Neural crest cell (in vitro differentiated cells): ENCODE results near the gene HMGB1. TPM values are rescaled to one million over a fixed set of nuclear protein-coding genes. Genes with fewer than 3 reads are reported as not detected.

Source experiments
- DNase-seq: peaks from one replicate; pipeline ENCODE4 v3.0.0; 2021; ENCODE audit warnings: low read depth, mixed read lengths, low spot score
- H3K27ac Mint-ChIP-seq: one replicate; pipeline ENCODE4 v1.8.0; 2021; ENCODE audit warnings: mild to moderate bottlenecking, mixed read lengths; ENCODE audit not compliant: unreplicated experiment
- H3K27me3 Mint-ChIP-seq: 2 replicates; pipeline ENCODE4 v1.8.0; 2021; ENCODE audit warnings: low read depth, mild to moderate bottlenecking, mixed read lengths
- H3K36me3 Mint-ChIP-seq: 2 replicates; pipeline ENCODE4 v1.8.0; 2021; ENCODE audit warnings: low read depth, mild to moderate bottlenecking, mixed read lengths
- H3K4me1 Mint-ChIP-seq: 2 replicates; pipeline ENCODE4 v1.8.0; 2021; ENCODE audit warnings: mixed read lengths
- H3K4me3 Mint-ChIP-seq: one replicate; pipeline ENCODE4 v1.8.0; 2021; ENCODE audit warnings: mild to moderate bottlenecking, mixed read lengths
- H3K9me3 Mint-ChIP-seq: 2 replicates; pipeline ENCODE4 v1.8.0; 2021; ENCODE audit warnings: mixed read lengths
- CTCF ChIP-seq: fragments of 200-600 bp; sonication (generic); conservative IDR thresholded peaks from 2 replicates; pipeline ENCODE4 v1.5.0; 2021; ENCODE audit warnings: antibody characterized with exemption, mild to moderate bottlenecking
- total RNA-seq: library from RNA; stranded (reverse); gene quantifications from 2 replicates; pipeline ENCODE4 v1.2.1, GENCODE V29; 2021

Gene HMGB1
- total RNA-seq, 1 donor from 2014 or later = 735 TPM

GRCh38 chr13:30437177-30437576, 28.6 kb downstream of the HMGB1 start:
- no peak overlapping the region for H3K27ac Mint-ChIP-seq
- H3K4me1 Mint-ChIP-seq = no peaks in the 10 kb centered on the region
- DNase-seq = no peak
- peaks cover 3% of the 10 kb centered on the region for H3K27me3 Mint-ChIP-seq
- no peaks in the 10 kb centered on the region for H3K36me3 Mint-ChIP-seq
- no peaks in the 10 kb centered on the region for H3K9me3 Mint-ChIP-seq
- H3K4me3 Mint-ChIP-seq = no peak overlapping the region
- TF ChIP-seq CTCF = no peak

DNA sequence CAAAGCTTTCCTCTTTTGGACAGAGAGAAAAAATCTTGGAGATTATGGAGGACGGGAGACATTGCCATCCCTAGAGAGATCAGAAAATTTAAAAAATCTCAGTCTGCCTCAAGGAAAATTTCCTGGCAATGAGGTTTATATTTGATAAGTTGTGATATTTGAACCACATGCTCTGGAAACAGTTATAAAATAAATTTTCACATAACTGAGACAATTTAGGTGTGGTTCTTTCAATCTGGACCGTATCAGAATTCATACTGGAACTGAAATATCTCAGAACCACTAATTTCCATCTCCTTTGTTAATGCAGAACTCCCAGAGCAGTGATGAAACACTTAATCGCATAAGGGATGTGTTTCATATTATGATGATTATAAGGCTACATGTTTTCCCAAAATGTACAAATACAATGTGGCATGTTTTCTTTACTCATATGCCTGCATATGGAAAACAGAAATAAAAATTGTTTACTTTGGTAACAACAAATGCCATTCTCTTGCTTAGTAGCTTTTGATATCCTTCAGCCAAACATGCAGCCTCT, 29.8 kb downstream of the HMGB1 start:
- DNase-seq = no peak
- Mint-ChIP-seq H3K36me3 (no peaks in the 10 kb centered on the region), H3K27me3 (peaks cover 7% of the 10 kb centered on the region), H3K9me3 (no peaks in the 10 kb centered on the region), H3K4me3 (no peak overlapping the region), H3K4me1 (no peaks in the 10 kb centered on the region), H3K27ac (no peak overlapping the region)
- no peak for TF ChIP-seq CTCF

GRCh38 chr13:30431269-30431940, 34.3 kb downstream of the HMGB1 start:
- DNase-seq = no peak
- Mint-ChIP-seq H3K36me3 (no peaks in the 10 kb centered on the region), H3K27me3 (peaks cover 22% of the 10 kb centered on the region), H3K9me3 (peaks cover 4% of the 10 kb centered on the region), H3K27ac (no peak overlapping the region), H3K4me1 (no peaks in the 10 kb centered on the region), H3K4me3 (no peak overlapping the region)
- no peak for TF ChIP-seq CTCF

DNA sequence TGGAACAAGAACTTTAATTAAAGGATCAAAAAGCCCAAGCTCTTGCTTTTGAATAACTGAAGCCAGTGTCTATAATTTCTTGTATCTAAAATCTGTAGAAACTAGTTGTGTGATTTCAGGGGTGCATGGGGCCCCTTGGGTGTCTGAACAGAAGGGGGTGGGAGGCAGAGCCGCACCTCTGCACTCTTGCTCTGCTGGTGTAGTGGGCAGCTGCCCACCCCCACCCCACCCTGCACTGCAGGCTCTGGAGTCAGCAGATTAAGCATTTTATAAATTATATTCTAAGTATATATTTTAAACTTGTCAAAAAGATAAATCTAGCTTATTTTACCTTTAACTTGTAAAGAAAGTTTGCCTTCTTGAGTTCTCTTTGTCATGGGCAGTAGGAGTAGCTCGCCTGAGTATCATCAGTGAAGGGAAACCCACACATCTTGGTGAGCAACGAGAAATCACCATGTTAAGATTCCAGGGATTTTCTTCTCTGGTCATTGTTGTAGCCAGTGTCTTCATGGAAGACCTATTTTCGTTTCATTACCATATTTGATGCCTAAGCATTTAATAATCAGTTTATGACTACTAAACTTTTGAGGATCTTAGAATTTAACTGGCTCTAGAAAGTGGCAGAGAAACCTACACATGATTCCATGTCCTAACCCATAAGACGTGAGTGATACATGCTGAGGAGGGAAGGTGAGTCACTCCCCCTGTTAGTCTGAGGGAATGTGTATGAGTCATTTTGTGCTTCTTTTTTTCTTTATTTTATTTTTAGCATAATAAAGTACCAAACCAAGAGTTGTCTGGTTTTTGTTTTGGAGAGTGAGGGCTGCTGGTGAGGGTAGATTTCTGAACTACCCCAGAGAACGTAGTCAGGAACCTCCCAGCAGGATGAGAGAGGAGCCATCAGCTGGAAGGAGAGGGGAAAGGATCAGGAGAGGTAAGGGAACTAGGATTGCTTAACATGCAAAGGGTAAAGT, 35.7 kb downstream of the HMGB1 start:
- Mint-ChIP-seq H3K36me3 (no peaks in the 10 kb centered on the region), H3K27ac (no peak overlapping the region), H3K9me3 (peaks cover 4% of the 10 kb centered on the region), H3K4me3 (no peak overlapping the region), H3K27me3 (peaks cover 22% of the 10 kb centered on the region), H3K4me1 (no peaks in the 10 kb centered on the region)
- no peak for DNase-seq
- no peak for TF ChIP-seq CTCF

GRCh38 chr13:30429235-30429634, 36.5 kb downstream of the HMGB1 start:
- Mint-ChIP-seq H3K4me1 (no peaks in the 10 kb centered on the region), H3K27me3 (peaks cover 23% of the 10 kb centered on the region), H3K36me3 (no peaks in the 10 kb centered on the region), H3K9me3 (peaks cover 4% of the 10 kb centered on the region), H3K27ac (no peak overlapping the region), H3K4me3 (no peak overlapping the region)
- DNase-seq = no peak
- TF ChIP-seq CTCF = no peak
